ENCODE data around the gene LDHD.
A peak's percentile ranks its signal among the peaks of the same experiment; 100 is the strongest.
"Not testable (repeated sequence)": the region's sequence is repeated elsewhere in the genome, so short reads cannot be mapped to it uniquely, and the experiment has no call there.

The LDHD gene

DNA sequence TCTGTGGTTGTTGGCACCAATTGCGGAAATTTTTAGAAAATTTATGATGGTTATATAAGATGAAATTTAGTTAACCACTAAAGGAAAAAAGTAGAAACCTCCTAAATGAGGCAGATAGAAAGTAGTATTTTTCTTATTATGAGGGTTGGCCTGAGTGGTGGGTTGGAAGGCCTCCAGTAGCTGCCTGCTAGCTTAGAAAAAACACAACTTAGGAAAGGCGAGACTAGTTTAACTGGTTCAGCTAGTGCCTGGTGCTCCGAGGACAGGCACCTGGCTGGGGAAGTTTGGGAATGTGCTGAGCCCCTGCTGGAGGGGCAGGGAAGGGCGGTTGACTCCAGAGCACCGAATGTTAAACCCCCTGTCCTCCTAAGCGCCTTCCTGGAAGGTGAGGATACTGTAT lies 19.9 kb downstream of the LDHD start:
- ATAC-seq = no peak
- peaks cover 54% of the 10 kb centered on the region for H3K4me1 Mint-ChIP-seq
- no peak for DNase-seq
- H3K27me3 Mint-ChIP-seq = no peaks in the 10 kb centered on the region
- peak overlapping the region in 1 of 2 donors; percentile 49 for H3K27ac Mint-ChIP-seq
- H3K9me3 Mint-ChIP-seq = no peaks in the 10 kb centered on the region
- H3K4me3 Mint-ChIP-seq = peak overlapping the region in 1 of 2 donors; percentile 47

- peak overlapping the region in 1 of 2 donors; percentile 47 for H3K27ac Mint-ChIP-seq
- H3K27me3 Mint-ChIP-seq = no peaks in the 10 kb centered on the region
- DNase-seq = no peak
- no peak for ATAC-seq
- peaks cover 51% of the 10 kb centered on the region for H3K4me1 Mint-ChIP-seq
- H3K4me3 Mint-ChIP-seq = no peak overlapping the region
- no peaks in the 10 kb centered on the region for H3K9me3 Mint-ChIP-seq
Observed at GRCh38 chr16:75095204-75095621, 21.4 kb downstream of the LDHD start.

DNA sequence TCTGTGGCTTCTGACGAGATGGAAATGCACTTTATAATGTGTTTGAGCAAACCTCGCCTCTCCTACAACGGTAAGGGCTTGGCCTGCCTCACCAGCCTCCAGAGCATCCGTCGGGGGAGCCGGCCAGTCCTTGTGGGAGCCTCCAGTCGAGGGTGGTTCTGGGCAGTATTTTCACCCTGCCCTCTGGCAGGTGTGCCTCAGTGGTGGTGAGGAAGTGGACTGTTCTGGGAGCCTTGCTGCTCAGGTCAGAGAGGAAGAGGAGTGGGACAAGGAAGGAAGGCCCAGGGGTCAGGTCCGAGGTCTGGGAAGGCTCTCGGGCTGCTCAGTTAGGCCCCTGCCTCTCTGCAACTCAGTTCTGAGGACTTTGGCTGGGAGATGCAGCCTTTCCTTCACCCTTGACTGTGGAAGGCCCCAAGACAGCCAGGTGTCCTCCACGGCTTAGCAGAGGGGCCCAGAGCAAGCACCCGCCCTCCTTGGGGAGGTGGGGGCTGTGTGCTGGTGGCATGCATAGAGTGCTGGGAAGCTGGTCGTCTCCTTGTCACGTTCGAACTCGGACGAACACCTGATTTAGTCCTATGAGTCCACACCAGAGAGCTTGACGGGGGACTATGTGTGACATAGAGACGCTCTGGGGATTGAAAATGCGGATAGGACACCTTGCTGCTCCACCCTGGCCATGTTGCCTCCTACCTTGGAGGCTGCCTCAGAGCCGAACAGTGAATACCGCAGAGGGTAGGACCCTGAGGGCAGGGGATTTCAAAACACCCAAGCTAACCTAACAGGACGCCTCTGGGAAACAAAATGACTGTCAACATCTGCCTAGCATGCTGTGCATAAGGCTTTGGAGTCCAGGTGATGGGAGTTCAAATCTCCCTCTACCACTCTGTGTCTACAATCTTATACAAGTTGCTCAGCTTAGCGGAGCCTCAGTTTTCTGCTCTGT lies 22.7 kb downstream of the LDHD start:
- Mint-ChIP-seq H3K4me1 (peaks cover 46% of the 10 kb centered on the region), H3K27me3 (no peaks in the 10 kb centered on the region), H3K4me3 (no peak overlapping the region), H3K27ac (no peak overlapping the region), H3K9me3 (no peaks in the 10 kb centered on the region)
- DNase-seq (no peak), ATAC-seq (no peak)

DNA sequence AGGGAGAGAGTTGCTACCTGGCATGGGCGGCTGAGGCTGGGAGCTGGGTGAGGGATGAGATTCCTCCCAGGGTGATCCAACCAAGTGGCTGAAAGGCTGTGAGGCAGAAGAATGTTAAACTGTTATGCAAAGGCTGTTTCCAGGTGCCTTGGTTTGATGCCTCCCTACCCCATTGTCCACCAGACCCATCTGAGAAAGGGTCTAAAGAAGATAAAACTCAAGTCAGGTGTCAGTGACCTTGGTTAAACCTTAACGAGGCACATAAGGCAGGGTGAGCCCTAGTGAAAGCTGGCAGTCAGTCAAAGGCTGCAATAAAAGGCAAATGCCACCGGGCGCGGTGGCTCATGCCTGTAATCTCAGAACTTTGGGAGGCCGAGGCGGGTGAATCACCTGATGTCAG lies 23.8 kb downstream of the LDHD start:
- Mint-ChIP-seq H3K27ac (no peak overlapping the region), H3K9me3 (no peaks in the 10 kb centered on the region), H3K27me3 (no peaks in the 10 kb centered on the region), H3K4me1 (peaks cover 35% of the 10 kb centered on the region), H3K4me3 (no peak overlapping the region)
- no peak for DNase-seq
- ATAC-seq = no peak

- H3K27me3 Mint-ChIP-seq, H3K27ac Mint-ChIP-seq, ATAC-seq, H3K4me3 Mint-ChIP-seq, DNase-seq, H3K9me3 Mint-ChIP-seq: not testable (repeated sequence)
- peaks cover 24% of the 10 kb centered on the region for H3K4me1 Mint-ChIP-seq
Observed at GRCh38 chr16:75091619-75092018, 25.0 kb downstream of the LDHD start.

- not testable (repeated sequence) for ATAC-seq, H3K9me3 Mint-ChIP-seq, H3K4me3 Mint-ChIP-seq, H3K27me3 Mint-ChIP-seq, DNase-seq, H3K27ac Mint-ChIP-seq
- peaks cover 20% of the 10 kb centered on the region for H3K4me1 Mint-ChIP-seq
Observed at GRCh38 chr16:75090899-75091298, 25.7 kb downstream of the LDHD start.

DNA sequence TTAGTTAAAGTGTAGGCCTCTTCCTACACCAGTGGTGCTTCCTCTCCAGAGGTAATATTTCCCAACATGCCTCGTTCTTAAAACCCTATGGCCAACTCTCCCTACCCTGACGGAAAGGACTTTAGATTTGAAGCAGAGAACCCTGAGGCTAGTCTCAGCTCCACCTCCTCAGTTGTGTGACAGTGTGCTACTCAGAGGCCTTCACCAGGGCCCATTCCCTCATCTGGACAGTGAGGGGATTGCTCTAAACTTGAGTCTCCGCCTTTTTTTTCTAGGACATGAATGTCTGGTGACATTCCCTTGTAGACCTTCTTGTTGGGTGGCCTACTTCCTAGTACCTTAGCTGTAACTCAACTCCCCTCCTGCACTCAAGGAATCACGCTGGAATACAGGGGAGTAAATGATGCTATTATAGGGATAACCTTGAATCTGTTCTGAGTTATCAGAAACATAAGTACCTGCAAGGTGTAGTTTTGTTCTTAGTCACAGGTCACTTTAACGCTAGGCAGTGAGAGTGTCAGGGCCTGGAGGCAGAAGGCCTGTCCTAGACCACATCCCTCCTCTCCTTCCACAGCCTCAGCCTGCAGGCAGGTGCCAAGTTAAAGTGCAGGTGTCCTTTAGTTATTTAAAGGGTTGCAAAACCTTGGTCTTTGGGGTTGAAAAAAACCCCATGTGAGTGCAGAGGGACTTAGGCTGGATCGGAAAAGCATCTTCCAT lies 26.9 kb downstream of the LDHD start:
- ATAC-seq = peak; percentile 78
- no peak for DNase-seq
- Mint-ChIP-seq H3K4me1 (peaks cover 11% of the 10 kb centered on the region), H3K4me3 (no peak overlapping the region), H3K27ac (no peak overlapping the region), H3K27me3 (no peaks in the 10 kb centered on the region), H3K9me3 (no peaks in the 10 kb centered on the region)

DNA sequence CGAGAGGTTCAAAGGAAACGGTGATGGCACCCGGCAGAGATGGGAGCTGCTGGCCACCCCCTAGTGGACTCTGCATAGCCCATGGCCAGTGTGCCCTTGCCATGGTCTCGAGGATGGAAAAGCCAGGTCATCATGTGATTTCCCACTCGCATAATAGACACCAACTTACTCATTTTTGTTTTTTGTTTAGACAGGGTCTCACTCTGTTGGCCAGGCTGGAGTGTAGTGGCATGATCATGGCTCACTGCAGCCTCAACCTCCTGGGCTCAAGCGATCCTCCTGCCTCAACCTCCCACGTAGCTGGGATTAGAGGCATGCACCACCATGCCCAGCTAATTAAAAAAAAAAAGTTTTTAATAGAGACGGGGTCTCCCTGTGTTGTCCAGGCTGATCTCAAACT lies 27.6 kb downstream of the LDHD start:
- H3K4me1 Mint-ChIP-seq = peaks cover 11% of the 10 kb centered on the region
- ATAC-seq (no peak), DNase-seq (no peak)
- H3K4me3 Mint-ChIP-seq = no peak overlapping the region
- H3K27me3 Mint-ChIP-seq = no peaks in the 10 kb centered on the region
- no peak overlapping the region for H3K27ac Mint-ChIP-seq
- no peaks in the 10 kb centered on the region for H3K9me3 Mint-ChIP-seq

DNA sequence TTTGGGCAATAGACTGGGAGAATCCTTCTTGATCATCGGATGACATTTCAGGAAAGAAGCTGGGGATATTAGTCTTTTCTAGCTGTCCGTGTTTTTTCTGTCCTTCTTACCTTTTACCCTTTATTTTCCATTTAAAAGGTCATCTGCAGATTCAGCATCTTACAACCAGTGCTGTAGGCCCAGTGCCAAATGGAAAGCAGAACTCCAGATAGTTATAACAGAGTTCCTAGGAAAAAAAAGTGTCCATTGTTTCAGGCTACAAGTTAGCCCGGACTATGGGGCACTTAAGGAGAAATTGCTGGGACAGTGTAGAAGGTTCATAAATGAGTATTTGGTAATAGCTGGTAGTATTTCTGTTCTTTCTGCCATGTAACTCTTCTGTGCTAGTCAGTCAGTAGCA lies 28.4 kb downstream of the LDHD start:
- H3K4me3 Mint-ChIP-seq = no peak overlapping the region
- ATAC-seq = no peak
- no peak overlapping the region for H3K27ac Mint-ChIP-seq
- H3K27me3 Mint-ChIP-seq = no peaks in the 10 kb centered on the region
- H3K9me3 Mint-ChIP-seq = no peaks in the 10 kb centered on the region
- DNase-seq = no peak
- peaks cover 11% of the 10 kb centered on the region for H3K4me1 Mint-ChIP-seq

DNA sequence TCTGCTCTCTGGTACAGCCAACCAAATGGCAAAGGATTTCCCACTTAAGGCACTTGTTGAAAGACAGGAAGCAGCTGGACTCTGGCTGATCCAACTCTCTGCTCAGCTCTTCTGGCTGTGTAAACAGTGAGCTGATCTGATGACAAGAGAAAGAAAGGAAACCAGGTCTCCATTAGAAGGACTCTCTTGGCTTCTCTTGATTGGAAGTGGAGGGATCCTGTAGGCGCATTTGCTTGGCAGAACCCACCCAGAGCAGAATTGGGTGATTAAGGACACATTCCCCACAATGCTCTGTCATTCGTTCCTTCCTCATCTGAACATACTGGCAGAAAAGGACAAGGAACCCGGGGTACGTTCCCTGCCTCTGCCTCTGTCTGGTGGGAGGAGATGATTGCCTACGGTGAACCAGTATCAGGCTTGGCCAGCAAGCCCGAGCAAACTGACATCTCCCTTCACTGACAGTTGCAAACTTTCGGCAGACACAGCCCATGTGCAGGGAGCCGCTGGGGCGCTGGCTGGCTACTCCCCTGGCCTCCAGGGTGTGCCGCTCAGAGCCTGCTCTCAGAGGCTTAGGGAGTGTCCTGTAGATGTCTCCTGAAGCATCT lies 29.1 kb downstream of the LDHD start:
- Mint-ChIP-seq H3K4me1 (peaks cover 11% of the 10 kb centered on the region), H3K27ac (no peak overlapping the region)

DNA sequence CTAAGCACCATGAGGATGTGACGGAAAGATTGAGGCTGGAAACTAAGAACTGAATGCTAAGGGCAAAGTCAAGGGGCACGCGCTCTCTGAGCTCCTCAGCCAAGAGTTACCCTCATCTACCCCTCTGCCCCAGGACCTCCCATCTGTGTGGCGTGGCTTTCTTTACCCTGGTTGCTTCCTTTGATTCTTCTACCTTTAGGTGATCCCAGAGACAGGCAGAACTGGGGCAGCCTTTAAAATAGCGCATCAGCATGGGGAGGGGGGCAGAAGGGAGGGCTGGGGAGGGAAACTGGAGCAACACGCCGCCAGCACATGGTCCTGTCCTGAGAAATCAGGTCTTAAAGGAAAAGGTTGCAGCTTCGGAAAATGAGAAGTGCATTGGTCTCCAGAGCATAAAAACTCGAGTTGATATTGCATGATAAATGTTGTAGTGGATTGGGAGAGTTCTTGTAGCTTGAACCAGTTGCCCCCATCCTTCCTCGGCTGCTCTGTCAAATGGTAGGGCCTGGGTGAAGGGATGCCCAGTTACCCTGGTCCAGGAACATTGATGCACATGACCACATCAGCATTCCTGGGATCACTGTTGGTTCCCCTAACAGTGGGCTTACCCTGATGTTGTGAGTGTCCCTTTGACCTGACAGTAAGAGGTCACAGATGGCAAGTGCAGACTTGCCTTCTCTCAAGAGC lies 29.7 kb downstream of the LDHD start:
- H3K4me1 Mint-ChIP-seq = peaks cover 11% of the 10 kb centered on the region
- peak overlapping the region in 1 of 2 donors; percentile 12 for H3K27ac Mint-ChIP-seq
- no peaks in the 10 kb centered on the region for H3K27me3 Mint-ChIP-seq
- no peaks in the 10 kb centered on the region for H3K9me3 Mint-ChIP-seq
- DNase-seq (no peak), ATAC-seq (no peak)
- H3K4me3 Mint-ChIP-seq = no peak overlapping the region

More for the DNA sequence above, 29.1 kb downstream of the LDHD start:
- H3K4me3 Mint-ChIP-seq = no peak overlapping the region
- H3K9me3 Mint-ChIP-seq = no peaks in the 10 kb centered on the region
- DNase-seq (no peak), ATAC-seq (no peak)
- no peaks in the 10 kb centered on the region for H3K27me3 Mint-ChIP-seq

- Mint-ChIP-seq H3K4me1 (peaks cover 14% of the 10 kb centered on the region), H3K4me3 (no peak overlapping the region), H3K27me3 (no peaks in the 10 kb centered on the region), H3K9me3 (no peaks in the 10 kb centered on the region), H3K27ac (peak overlapping the region in 1 of 2 donors; percentile 12)
- DNase-seq = no peak
- no peak for ATAC-seq
Observed at GRCh38 chr16:75086281-75086680, 30.3 kb downstream of the LDHD start.

- Mint-ChIP-seq H3K4me3 (no peak overlapping the region), H3K9me3 (no peaks in the 10 kb centered on the region), H3K27ac (no peak overlapping the region), H3K27me3 (no peaks in the 10 kb centered on the region), H3K4me1 (peaks cover 15% of the 10 kb centered on the region)
- DNase-seq (no peak), ATAC-seq (no peak)
Observed at GRCh38 chr16:75085556-75085955, 31.0 kb downstream of the LDHD start.

- no peak for DNase-seq
- Mint-ChIP-seq H3K4me1 (peaks cover 8% of the 10 kb centered on the region), H3K4me3 (no peak overlapping the region), H3K9me3 (no peaks in the 10 kb centered on the region), H3K27ac (no peak overlapping the region), H3K27me3 (no peaks in the 10 kb centered on the region)
- ATAC-seq = no peak
Observed at GRCh38 chr16:75083813-75084212, 32.8 kb downstream of the LDHD start.

GRCh38 chr16:75081179-75081859 lies 35.3 kb downstream of the LDHD start:
- H3K4me1 Mint-ChIP-seq = peaks cover 24% of the 10 kb centered on the region
- H3K27me3 Mint-ChIP-seq = no peaks in the 10 kb centered on the region
- no peak for ATAC-seq
- no peak overlapping the region for H3K4me3 Mint-ChIP-seq
- peak overlapping the region in 1 of 2 donors; percentile 77 for H3K27ac Mint-ChIP-seq
- no peak for DNase-seq
- peaks cover 0 to 8% of the 10 kb centered on the region in 2 donors for H3K9me3 Mint-ChIP-seq
